Erythroblast (primary cell): ENCODE measurements around the gene GABRR3.

Experiments
- GATA1 ChIP-seq: IDR thresholded peaks from 2 replicates; pipeline ENCODE4 v1.6.1; 2011; ENCODE audit warnings: low read depth, mild to moderate bottlenecking, control low read depth, low read length, moderate library complexity
- POLR2A ChIP-seq: IDR thresholded peaks from 2 replicates; pipeline ENCODE4 v1.6.1; 2011; ENCODE audit warnings: mild to moderate bottlenecking, low read length

DNA sequence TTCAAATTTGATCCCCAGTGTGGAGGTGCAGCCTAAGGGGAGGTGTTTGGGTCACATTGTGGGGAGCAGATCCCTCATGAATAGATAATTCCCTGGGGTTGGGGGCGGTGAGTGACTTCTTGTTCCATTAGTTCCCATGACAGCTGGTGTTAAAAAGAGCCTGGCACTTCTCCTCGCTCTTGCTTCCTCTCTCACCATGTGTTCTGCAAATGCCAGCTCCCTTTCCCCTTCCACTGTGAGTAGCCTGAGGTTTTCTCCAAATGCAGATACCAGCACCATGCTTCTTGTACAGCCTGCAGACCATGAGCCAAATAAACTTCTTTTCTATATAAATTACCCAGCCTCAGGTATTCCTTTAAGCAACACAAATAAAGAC, 86.0 kb downstream of the GABRR3 start:
- TF ChIP-seq POLR2A (no peak), GATA1 (no peak)
